ENCODE results near the gene PLCB1.

- TF ChIP-seq POLR2A (IDR thresholded peaks at IDR 0.05; ENCODE audit: low read length) (no peak), GATA1 (IDR thresholded peaks at IDR 0.05; ENCODE audit: low read depth, low read length) (no peak)
Observed at GRCh38 chr20:8434326-8434876, 302.3 kb downstream of the PLCB1 start.
